Measurements from ENCODE around the gene SAMM50.
A peak's percentile ranks its signal among the peaks of the same experiment; 100 is the strongest.

The SAMM50 gene

DNA sequence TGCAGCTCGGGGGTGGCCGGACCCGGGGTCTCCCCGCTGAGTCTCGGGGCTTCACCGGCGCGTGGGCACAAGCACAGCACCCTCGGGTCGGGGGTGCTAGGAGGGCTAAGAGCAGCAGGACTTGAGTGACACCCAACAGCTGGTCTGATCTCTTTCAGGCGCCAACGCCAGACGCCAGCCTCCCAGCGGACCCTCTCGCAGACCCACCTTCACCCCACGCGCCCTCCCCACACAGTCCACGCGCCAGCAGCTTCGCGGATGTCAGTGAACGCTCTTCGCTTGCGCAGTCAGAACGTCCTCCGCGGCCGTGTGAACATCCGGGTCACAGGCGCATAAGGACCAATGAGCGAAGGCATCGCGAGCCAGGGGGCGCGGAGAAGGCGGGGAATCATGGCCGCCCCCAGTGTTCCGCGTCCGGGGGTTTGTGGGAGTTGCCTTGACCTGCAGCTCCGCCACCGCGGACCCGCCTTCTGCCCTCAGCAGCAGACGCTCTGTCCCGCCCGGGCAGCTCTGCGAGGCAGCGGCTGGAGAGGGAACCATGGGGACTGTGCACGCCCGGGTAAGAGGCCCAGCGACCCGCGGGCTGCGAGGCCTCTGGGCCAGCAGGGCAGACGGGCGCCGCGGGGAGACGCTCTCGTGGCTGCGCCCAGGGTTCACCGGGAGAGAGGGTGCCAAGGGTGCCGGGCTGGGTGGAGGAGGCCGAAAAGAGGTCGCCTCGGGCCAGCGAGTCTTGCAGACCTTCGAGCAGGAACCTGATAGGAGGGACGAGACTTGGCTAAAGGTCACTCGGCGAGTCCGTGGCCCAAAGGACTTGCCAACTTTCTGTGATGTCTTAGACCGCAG lies at the start of gene SAMM50:
TSS of gene SAMM50 (plus strand) at position 403 of the 843 bp plus-strand sequence. CDS start at position 539, 136 bp downstream.
- H3K4me3 ChIP-seq (ENCODE audit: low read depth, low read length), result peak within 1 kb of the TSS; percentile 77
- TF ChIP-seq, protein P1, sequence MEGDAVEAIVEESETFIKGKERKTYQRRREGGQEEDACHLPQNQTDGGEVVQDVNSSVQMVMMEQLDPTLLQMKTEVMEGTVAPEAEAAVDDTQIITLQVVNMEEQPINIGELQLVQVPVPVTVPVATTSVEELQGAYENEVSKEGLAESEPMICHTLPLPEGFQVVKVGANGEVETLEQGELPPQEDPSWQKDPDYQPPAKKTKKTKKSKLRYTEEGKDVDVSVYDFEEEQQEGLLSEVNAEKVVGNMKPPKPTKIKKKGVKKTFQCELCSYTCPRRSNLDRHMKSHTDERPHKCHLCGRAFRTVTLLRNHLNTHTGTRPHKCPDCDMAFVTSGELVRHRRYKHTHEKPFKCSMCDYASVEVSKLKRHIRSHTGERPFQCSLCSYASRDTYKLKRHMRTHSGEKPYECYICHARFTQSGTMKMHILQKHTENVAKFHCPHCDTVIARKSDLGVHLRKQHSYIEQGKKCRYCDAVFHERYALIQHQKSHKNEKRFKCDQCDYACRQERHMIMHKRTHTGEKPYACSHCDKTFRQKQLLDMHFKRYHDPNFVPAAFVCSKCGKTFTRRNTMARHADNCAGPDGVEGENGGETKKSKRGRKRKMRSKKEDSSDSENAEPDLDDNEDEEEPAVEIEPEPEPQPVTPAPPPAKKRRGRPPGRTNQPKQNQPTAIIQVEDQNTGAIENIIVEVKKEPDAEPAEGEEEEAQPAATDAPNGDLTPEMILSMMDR (IDR thresholded peaks at IDR 0.05; ENCODE audit: low read depth, low read length), result no peak

DNA sequence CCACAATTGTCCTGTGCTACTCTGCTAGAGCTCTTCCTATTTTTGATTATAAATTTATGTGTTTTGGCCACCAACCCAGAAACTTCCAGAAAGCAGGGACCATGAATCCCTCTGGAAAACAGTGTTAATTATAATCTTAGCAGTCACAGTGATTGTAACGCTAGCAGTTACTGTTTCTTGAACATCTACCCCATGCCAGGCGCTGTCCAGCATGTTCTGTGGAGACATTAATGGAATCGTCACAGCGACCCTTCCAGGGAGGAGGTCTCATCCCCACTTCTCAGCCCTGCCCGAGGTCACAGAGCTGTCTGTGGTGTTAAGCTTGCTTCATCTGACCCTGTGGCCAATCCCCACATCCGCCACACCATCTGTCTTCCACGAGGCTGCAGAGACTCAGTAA lies 49.6 kb upstream of the SAMM50 start:
- H3K4me3 ChIP-seq (ENCODE audit: low read depth, low read length), result no peak overlapping the region
- TF ChIP-seq, protein P1 (IDR thresholded peaks at IDR 0.05; ENCODE audit: low read depth, low read length), result no peak

DNA sequence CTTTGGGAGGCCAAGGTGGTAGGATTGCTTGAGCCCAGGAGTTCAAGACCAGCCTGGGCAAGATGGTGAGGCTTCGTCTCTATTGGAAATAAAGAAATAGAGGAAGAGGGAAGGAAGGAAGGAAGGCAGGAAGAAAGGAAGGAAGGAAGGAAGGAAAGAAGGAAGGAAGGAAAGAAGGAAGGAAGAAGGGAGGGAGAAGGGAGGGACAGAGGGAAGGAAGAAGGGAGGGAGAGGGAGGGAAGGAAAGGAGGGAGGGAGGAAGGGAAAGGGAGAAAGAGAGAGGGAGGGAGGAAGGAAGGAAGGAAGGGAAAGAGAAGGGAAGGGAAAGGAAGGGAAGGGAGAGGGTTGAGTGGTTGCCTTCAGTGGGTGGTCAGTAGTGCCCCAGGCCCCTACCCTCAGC lies 45.5 kb upstream of the SAMM50 start:
- no peak overlapping the region for H3K4me3 ChIP-seq (ENCODE audit: low read depth, low read length)
- TF ChIP-seq, protein P1 (IDR thresholded peaks at IDR 0.05; ENCODE audit: low read depth, low read length), result no peak

DNA sequence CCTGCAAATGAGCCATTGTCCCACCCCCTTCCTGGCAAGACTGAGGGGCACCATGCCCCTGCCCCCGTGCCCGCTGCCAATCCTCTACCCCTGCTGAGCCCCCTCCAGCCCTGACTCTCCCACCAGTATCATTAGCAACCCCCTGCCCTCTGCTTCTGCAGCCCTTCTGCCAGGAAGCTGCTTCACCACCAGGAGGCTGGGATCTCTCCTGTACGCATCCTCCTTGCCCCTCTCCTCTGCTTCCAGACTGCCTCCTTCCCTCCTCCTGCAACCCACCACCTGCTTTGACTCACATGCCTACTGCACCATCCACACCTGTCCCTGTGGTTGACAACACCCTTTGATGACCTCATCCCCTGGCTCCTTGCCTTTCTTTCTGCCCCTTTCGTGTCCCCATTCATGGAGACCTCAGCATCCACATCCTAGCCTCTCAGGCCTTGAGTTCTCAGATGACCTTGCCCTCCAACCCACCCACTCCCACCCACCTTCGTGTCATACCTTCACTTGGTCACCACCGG lies 45.0 kb upstream of the SAMM50 start:
- H3K4me3 ChIP-seq (ENCODE audit: low read depth, low read length), result no peak overlapping the region
- TF ChIP-seq, protein P1 (IDR thresholded peaks at IDR 0.05; ENCODE audit: low read depth, low read length), result no peak

DNA sequence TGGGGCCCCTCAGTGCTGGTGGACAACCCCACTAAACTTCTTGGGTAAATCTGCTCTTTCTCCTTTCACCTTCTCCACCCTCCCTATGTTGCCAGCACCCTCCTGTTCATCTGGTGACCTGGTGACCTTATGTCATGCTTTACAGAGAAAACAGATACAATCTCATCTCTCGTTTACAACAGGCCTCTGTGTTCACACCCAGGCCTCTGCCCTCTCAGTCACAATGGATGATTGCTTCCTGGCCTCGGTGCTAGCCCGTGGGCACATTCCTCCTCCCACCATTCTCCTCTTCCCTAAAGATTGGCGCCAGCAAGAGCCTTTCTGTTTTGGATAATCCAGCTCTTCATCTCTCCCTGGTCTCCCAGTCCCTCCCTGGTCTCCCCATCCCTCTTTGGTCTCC lies 43.9 kb upstream of the SAMM50 start:
- TF ChIP-seq, protein P1 (IDR thresholded peaks at IDR 0.05; ENCODE audit: low read depth, low read length), result no peak
- H3K4me3 ChIP-seq (ENCODE audit: low read depth, low read length), result no peak overlapping the region

DNA sequence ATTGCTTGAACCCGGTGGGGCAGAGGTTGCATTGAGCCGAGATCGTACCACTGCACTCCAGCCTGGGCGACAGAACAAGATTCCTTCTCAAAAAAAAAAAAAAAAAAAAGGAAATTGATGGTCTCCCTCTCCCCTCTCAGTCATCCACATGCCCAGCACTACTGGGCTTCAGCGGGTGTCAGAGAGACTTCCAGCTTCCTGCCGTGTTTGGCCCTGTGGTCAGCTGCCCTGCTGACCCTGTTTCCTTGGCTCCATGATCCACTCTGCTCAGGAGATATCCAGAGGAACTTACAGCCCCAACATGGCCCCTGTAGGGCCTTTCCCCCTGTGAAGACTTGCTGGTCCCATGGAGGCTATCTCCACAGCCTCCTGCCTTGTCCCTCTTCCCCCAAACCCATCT lies 37.7 kb upstream of the SAMM50 start:
- H3K4me3 ChIP-seq (ENCODE audit: low read depth, low read length), result no peak overlapping the region

More for the DNA sequence above, 37.7 kb upstream of the SAMM50 start:
- TF ChIP-seq, protein P1 (IDR thresholded peaks at IDR 0.05; ENCODE audit: low read depth, low read length), result no peak

Data from WI38 (cell line).